GM12891 (cell line): Measurements from ENCODE around the gene KRTAP12-3.
"Not testable (repeated sequence)": the region's sequence is repeated elsewhere in the genome, so short reads cannot be mapped to it uniquely, and the experiment has no call there.

Experiments used
- POLR2A ChIP-seq: IDR thresholded peaks from 2 replicates; pipeline ENCODE4 v1.6.1; 2011; ENCODE audit warnings: low read depth, low read length, control low read depth
- POLR2AphosphoS5 ChIP-seq: IDR thresholded peaks from 2 replicates; pipeline ENCODE4 v1.6.1; 2011; ENCODE audit warnings: low read depth, low read length, control low read depth

DNA sequence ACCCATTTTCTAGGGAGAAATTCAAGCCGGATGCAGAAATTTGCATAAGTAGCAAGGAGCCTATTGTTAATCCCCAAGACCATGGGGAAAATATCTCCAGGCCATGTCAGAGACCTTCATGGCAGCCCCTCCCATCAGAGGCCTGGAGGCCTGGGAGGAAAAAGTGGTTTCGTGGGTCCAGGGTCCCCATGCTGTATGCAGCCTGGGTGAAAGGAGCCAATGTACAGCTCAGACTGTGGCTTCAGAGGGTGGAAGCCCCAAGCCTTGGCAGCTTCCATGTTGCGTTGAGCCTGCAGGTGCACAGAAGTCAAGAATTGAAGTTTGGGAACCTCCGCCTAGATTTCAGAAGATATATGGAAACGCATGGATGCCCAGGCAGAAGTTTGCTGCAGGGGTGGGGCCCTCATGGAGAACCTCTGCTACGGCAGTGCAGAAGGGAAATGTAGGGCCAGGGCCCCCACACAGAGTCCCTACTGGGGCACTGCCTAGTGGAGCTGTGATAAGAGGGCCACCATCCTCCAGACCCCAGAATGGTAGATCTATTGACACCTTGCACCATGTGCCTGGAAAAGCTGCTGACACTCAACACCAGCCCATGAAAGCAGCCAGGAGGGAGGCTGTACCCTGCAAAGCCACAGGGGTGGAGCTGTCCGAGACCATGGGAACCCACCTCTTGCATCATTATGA is 47.4 kb upstream of the KRTAP12-3 start:
- TF ChIP-seq POLR2AphosphoS5, POLR2A: not testable (repeated sequence)
